Neural progenitor cell (in vitro differentiated cells): ENCODE results near the gene GGCX.

Experiments used
- CTCF ChIP-seq: fragments of 200-600 bp; sonication (generic); IDR thresholded peaks from 2 replicates; pipeline ENCODE4 v1.5.1; 2017; ENCODE audit warnings: antibody characterized with exemption, mild to moderate bottlenecking
- EZH2 ChIP-seq: fragments of 200-600 bp; sonication (generic); IDR thresholded peaks from 2 replicates; pipeline ENCODE4 v1.6.1; 2017; ENCODE audit warnings: antibody characterized with exemption, mild to moderate bottlenecking, moderate library complexity

- TF ChIP-seq CTCF (no peak), EZH2 (no peak)
Observed at GRCh38 chr2:85503168-85503850, 58.0 kb downstream of the GGCX start.
